GM23338 (cell line): ENCODE data around the gene TRIOBP.
"Not testable (repeated sequence)": the region's sequence is repeated elsewhere in the genome, so short reads cannot be mapped to it uniquely, and the experiment has no call there.

ENCODE experiments used
- EZH2 ChIP-seq: fragments of 200-600 bp; sonication (generic); IDR thresholded peaks from one replicate; pipeline ENCODE4 v1.8.0; 2017; ENCODE audit warnings: antibody characterized with exemption, mild to moderate bottlenecking, low read depth; ENCODE audit not compliant: unreplicated experiment
- POLR2AphosphoS5 ChIP-seq: IDR thresholded peaks from 2 replicates; pipeline ENCODE4 v1.6.1; 2016; ENCODE audit warnings: antibody characterized with exemption, low read depth
- TF ChIP-seq, protein P1 (sequence below), 2 experiments: fragments of 200-600 bp in 1 of 2; sonication (generic) in 1 of 2; conservative IDR thresholded peaks; 2 replicates each; pipeline versions ENCODE4 v1.5.1 to v1.6.1; 2016 to 2017; ENCODE audit warnings: antibody characterized with exemption in 2 of 2, low read depth in 2 of 2, mild to moderate bottlenecking in 2 of 2, moderate library complexity in 1 of 2

DNA sequence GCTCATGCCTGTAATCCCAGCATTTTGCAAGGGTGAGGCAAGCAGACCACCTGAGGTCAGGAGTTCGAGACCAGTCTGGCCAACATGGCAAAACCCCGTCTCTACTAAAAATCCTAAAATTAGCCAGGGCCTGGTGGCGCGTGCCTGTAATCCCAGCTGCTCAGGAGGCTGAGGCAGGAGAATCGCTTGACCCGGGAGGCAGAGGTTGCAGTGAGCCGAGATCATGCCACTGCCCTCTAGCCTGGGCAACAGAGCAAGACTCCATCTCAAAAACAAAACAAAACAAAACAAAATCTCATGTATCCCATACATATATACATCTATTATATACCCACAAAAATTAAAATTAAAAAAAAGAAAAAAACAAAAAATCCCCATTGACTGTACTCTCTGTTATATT lies 100.4 kb downstream of the TRIOBP start:
- TF ChIP-seq POLR2AphosphoS5, EZH2: not testable (repeated sequence)
- TF ChIP-seq, protein P1, sequence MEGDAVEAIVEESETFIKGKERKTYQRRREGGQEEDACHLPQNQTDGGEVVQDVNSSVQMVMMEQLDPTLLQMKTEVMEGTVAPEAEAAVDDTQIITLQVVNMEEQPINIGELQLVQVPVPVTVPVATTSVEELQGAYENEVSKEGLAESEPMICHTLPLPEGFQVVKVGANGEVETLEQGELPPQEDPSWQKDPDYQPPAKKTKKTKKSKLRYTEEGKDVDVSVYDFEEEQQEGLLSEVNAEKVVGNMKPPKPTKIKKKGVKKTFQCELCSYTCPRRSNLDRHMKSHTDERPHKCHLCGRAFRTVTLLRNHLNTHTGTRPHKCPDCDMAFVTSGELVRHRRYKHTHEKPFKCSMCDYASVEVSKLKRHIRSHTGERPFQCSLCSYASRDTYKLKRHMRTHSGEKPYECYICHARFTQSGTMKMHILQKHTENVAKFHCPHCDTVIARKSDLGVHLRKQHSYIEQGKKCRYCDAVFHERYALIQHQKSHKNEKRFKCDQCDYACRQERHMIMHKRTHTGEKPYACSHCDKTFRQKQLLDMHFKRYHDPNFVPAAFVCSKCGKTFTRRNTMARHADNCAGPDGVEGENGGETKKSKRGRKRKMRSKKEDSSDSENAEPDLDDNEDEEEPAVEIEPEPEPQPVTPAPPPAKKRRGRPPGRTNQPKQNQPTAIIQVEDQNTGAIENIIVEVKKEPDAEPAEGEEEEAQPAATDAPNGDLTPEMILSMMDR (conservative IDR thresholded peaks at IDR 0.05; ENCODE audit: low read depth in 2 of 2): not testable (repeated sequence)
